ENCODE results near the gene STXBP5. TPM values are rescaled to one million over a fixed set of nuclear protein-coding genes. Genes with fewer than 3 reads are reported as not detected.
A peak's percentile ranks its signal among the peaks of the same experiment; 100 is the strongest.

The STXBP5 gene
- total RNA-seq, 2 experiments from 2014 or later, result 17.6 to 17.7 TPM

GRCh38 chr6:147192278-147192911, 11.8 kb upstream of the STXBP5 start:
- Mint-ChIP-seq H3K36me3 (ENCODE audit: low read depth) (no peaks in the 10 kb centered on the region), H3K27ac (no peak overlapping the region), H3K27me3 (no peaks in the 10 kb centered on the region), H3K9me3 (no peaks in the 10 kb centered on the region), H3K4me3 (no peak overlapping the region), H3K4me1 (peaks cover 16% of the 10 kb centered on the region)
- CTCF ChIA-PET, result no interaction called here
- POLR2A ChIA-PET, result interaction anchor here (0.6 kb wide), 1 partner anchor 12 kb away, joined by 5 read pairs; the partner anchor contains the start of gene STXBP5
- no peak for DNase-seq

- Mint-ChIP-seq H3K9me3 (no peaks in the 10 kb centered on the region), H3K4me1 (peaks cover 16% of the 10 kb centered on the region), H3K36me3 (ENCODE audit: low read depth) (no peaks in the 10 kb centered on the region), H3K27ac (peak overlapping the region; percentile 14), H3K27me3 (no peaks in the 10 kb centered on the region), H3K4me3 (no peak overlapping the region)
- DNase-seq, result no peak
- CTCF ChIA-PET, result no interaction called here
- POLR2A ChIA-PET, result no interaction called here
Measured at GRCh38 chr6:147194652-147195411, 9.4 kb upstream of the STXBP5 start.

- no peak for DNase-seq
- Mint-ChIP-seq H3K36me3 (ENCODE audit: low read depth) (no peaks in the 10 kb centered on the region), H3K27ac (no peak overlapping the region), H3K4me1 (peaks cover 16% of the 10 kb centered on the region), H3K4me3 (no peak overlapping the region), H3K9me3 (no peaks in the 10 kb centered on the region), H3K27me3 (no peaks in the 10 kb centered on the region)
- ChIA-PET POLR2A (no interaction called here), CTCF (no interaction called here)
Measured at GRCh38 chr6:147195510-147195909, 8.7 kb upstream of the STXBP5 start.

DNA sequence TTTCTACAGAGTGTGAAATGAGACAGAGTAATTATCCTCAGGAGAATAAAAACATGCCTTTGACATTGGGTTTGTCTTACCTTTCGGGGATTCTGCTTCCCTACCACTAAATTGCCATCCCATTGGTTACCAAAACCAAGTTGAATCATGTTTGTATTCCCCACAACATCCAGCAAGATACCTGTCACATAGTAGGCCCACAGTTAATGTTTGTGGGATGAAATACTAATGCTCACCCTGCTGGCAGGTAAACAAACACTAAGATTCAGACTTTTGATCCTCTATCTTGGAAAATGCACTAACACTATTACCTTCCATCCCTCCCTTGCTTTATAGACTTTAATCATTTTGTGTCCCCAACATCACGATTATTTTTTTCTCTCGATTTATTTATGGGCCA, 8.2 kb upstream of the STXBP5 start:
- H3K36me3 Mint-ChIP-seq (ENCODE audit: low read depth), result no peaks in the 10 kb centered on the region
- no peak for DNase-seq
- H3K27ac Mint-ChIP-seq, result no peak overlapping the region
- ChIA-PET POLR2A (no interaction called here), CTCF (no interaction called here)
- H3K4me3 Mint-ChIP-seq, result no peak overlapping the region
- H3K9me3 Mint-ChIP-seq, result no peaks in the 10 kb centered on the region
- H3K27me3 Mint-ChIP-seq, result no peaks in the 10 kb centered on the region
- peaks cover 16% of the 10 kb centered on the region for H3K4me1 Mint-ChIP-seq

- Mint-ChIP-seq H3K4me1 (peaks cover 15% of the 10 kb centered on the region), H3K36me3 (ENCODE audit: low read depth) (no peaks in the 10 kb centered on the region), H3K4me3 (no peak overlapping the region), H3K27ac (no peak overlapping the region), H3K27me3 (no peaks in the 10 kb centered on the region), H3K9me3 (no peaks in the 10 kb centered on the region)
- no peak for DNase-seq
- ChIA-PET CTCF (no interaction called here), POLR2A (no interaction called here)
Measured at GRCh38 chr6:147200711-147201110, 3.5 kb upstream of the STXBP5 start.

DNA sequence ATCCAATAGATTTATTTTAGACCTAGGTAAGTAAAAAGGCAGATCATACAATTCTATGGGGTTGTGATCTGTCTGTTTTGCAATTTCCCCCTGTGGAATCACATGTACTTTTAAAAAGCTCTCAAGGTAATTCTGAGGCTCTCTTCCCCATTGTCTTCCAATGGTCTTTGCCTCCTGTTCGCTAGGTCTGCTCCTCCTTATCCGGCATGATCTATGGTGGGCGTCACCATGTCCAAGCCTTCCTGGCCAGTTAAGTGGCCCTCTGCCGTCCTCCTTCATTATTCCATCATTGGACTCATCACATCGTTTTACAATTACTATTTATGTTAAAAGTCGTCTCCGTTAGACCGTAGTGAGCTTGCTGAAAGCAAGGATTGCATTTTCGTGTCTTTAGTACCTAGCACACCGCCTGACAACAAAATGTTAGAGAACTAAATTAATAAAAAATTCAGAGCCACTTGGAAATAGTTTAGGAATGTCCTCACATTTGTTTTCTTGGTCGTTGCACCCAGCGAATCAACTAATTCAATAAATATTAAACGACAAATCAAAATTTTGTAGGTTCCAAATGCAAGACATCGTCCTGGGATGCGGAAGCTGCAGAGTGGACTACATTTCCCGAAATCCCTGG, 2.2 kb upstream of the STXBP5 start:
- Mint-ChIP-seq H3K36me3 (ENCODE audit: low read depth) (no peaks in the 10 kb centered on the region), H3K4me1 (peaks cover 25% of the 10 kb centered on the region), H3K9me3 (no peaks in the 10 kb centered on the region), H3K4me3 (peak overlapping the region; percentile 90), H3K27me3 (no peaks in the 10 kb centered on the region), H3K27ac (peak overlapping the region; percentile 98)
- POLR2A ChIA-PET, result no interaction called here
- CTCF ChIA-PET, result interaction anchor here (1.3 kb wide), 1 partner anchor 14 kb away, joined by 4 read pairs; no protein-coding TSS in a partner anchor
- peak; percentile 11 for DNase-seq

GRCh38 chr6:147202516-147203310, 1.5 kb upstream of the STXBP5 start:
- H3K9me3 Mint-ChIP-seq, result no peaks in the 10 kb centered on the region
- CTCF ChIA-PET, result interaction anchor here (1.3 kb wide), 1 partner anchor 14 kb away, joined by 4 read pairs; no protein-coding TSS in a partner anchor
- no peaks in the 10 kb centered on the region for H3K27me3 Mint-ChIP-seq
- H3K36me3 Mint-ChIP-seq (ENCODE audit: low read depth), result peaks cover 4% of the 10 kb centered on the region
- H3K4me1 Mint-ChIP-seq, result peaks cover 31% of the 10 kb centered on the region
- POLR2A ChIA-PET, result no interaction called here
- DNase-seq, result peak; percentile 91
- peak overlapping the region; percentile 90 for H3K4me3 Mint-ChIP-seq
- H3K27ac Mint-ChIP-seq, result peak overlapping the region; percentile 98

DNA sequence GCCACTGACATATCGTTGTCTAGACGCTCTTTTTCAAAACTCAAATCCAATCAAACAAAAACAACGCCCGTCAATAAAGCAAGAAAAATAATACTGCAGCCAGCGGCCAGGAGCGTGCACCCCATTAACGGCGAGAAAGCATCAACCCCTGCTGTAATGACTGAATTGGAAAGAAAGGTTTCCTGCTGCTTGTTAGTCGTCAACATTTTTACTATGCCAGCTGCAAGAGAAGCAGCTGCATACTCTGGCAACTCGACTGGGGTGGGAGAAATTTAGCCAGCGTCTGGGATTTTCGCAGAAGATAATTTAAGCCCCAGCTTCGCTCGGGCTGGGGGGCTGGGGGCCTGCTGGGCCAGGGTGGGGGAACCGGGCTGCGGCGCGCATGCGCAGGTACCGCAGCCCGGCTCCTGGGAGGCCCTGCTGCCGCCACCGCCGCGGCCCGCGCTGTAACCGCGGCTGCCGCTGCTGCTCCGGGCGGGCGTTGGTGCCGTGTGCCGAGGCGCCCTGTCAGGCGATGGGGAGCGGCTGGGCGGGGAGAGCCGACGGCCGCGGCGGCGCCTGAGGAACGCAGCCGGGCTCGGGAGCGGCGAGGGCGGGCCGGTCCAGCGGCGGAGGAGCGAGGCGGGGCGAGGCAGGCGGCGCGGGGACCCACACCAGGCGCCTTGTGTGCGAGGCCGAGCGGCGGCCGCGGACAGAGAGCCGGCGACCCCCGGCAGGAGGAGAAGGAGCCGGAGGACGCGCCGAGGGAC, 732 bp upstream of the STXBP5 start:
- ChIA-PET POLR2A (no interaction called here), CTCF (interaction anchor here (1.3 kb wide), 1 partner anchor 13 kb away, joined by 4 read pairs; no protein-coding TSS in a partner anchor)
- Mint-ChIP-seq H3K4me1 (peaks cover 31% of the 10 kb centered on the region), H3K9me3 (no peaks in the 10 kb centered on the region), H3K27me3 (no peaks in the 10 kb centered on the region), H3K27ac (peak overlapping the region; percentile 98), H3K4me3 (peak overlapping the region; percentile 90), H3K36me3 (ENCODE audit: low read depth) (peaks cover 4% of the 10 kb centered on the region)
- peak; percentile 63 for DNase-seq

DNA sequence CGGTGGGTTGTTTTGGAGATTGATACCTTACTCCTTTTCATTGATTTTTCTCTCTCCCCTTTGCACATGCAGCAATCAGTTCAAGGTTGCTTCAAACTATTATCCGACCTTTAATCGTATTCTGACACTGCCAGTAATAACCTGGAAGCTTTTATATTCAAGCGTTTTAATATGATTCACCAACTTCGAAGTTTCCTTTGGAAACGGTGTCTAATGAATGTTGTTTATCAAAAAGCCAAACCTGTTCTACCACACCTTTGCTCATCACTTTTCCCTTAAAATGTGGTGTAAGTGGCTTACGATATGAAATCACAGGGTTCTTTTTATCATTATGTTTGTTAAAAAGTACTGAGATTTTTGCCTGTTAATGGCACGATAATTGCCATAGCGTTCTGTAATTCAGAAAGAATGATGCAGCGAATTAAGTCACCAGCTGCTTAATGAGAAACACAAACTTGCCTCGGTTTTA, 660 bp downstream of the STXBP5 start:
- Mint-ChIP-seq H3K9me3 (no peaks in the 10 kb centered on the region), H3K4me1 (peaks cover 31% of the 10 kb centered on the region), H3K36me3 (ENCODE audit: low read depth) (peaks cover 5% of the 10 kb centered on the region), H3K4me3 (peak overlapping the region; percentile 80), H3K27me3 (no peaks in the 10 kb centered on the region), H3K27ac (peak overlapping the region; percentile 93)
- DNase-seq, result no peak
- POLR2A ChIA-PET, result interaction anchor here (0.6 to 0.7 kb wide), 2 partner anchors 12 to 100 kb away, joined by 3 to 5 read pairs; no protein-coding TSS in a partner anchor
- CTCF ChIA-PET, result no interaction called here

GRCh38 chr6:147205690-147206600, 1.7 kb downstream of the STXBP5 start:
- Mint-ChIP-seq H3K27ac (peak overlapping the region; percentile 11), H3K36me3 (ENCODE audit: low read depth) (peaks cover 7% of the 10 kb centered on the region), H3K9me3 (no peaks in the 10 kb centered on the region), H3K4me1 (peaks cover 31% of the 10 kb centered on the region), H3K4me3 (peak overlapping the region; percentile 80), H3K27me3 (no peaks in the 10 kb centered on the region)
- ChIA-PET POLR2A (no interaction called here), CTCF (no interaction called here)
- DNase-seq, result no peak

DNA sequence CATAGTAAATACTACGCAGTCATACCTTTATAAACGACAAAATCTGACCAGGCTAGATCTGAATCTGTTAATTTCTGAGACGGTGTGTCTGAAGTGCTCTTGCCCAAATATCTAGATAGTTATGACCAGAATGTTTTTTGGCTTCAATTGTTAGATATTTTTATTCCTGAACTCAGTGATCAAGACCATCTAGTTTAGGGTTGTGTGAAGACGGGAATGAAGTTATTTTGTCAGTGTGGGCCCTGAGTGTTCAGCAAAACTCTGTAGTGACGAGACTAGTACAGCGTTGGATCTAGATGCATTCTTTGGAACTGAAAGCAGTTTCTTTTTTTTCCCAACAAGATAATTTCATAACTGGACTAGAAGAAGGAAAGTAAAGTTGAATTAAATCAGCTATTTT, 3.1 kb downstream of the STXBP5 start:
- Mint-ChIP-seq H3K4me3 (no peak overlapping the region), H3K36me3 (ENCODE audit: low read depth) (peaks cover 11% of the 10 kb centered on the region), H3K27me3 (no peaks in the 10 kb centered on the region), H3K9me3 (no peaks in the 10 kb centered on the region), H3K27ac (no peak overlapping the region), H3K4me1 (peaks cover 25% of the 10 kb centered on the region)
- no peak for DNase-seq
- CTCF ChIA-PET, result interaction anchor here (0.6 kb wide), 1 partner anchor 131 kb away, joined by 3 read pairs; no protein-coding TSS in a partner anchor
- POLR2A ChIA-PET, result no interaction called here

Data from activated CD4-positive, alpha-beta T cell treated with anti-CD3 and anti-CD28 coated beads, Interleukin-2, amount 10 ng/mL, durations not matched to agents 7 days and 5 days (primary cell).